Hepatocyte (in vitro differentiated cells): ENCODE data around the gene MUC2.

Source experiments
- CTCF ChIP-seq: fragments of 200-600 bp; sonication (generic); IDR thresholded peaks from 2 replicates; pipeline ENCODE4 v1.5.1; 2016; ENCODE audit warnings: antibody characterized with exemption, mild to moderate bottlenecking; ENCODE audit not compliant: poor library complexity
- EZH2 ChIP-seq: fragments of 200-600 bp; sonication (generic); IDR thresholded peaks from 2 replicates; pipeline ENCODE4 v1.6.1; 2016; ENCODE audit warnings: antibody characterized with exemption, mild to moderate bottlenecking, borderline replicate concordance

DNA sequence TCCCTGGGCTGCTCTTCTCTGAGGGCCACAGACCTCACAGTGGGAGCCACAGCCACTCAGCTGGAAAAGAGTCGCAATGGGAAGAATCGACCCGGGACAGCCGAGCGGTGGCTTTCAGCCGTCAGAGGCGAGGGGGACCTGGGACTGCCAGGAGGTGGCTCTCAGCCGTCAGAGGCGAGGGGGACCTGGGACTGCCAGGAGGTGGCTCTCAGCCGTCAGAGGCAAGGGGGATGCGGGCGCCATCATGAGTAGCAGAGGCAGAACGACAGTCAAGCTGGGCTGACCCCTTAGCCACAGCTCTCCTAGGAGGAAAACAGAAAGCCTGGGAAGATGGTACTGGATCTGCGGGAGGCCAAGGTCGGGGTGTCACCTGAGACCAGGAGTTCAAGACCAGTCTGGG lies 14.9 kb upstream of the MUC2 start:
- TF ChIP-seq CTCF (no peak), EZH2 (no peak)
